Stimulated activated naive B cell treated with anti-CD40 and anti-IgM and Interleukin-4, amounts not matched to agents 10 μg/mL and 1 μg/mL and 100 μg/mL, for 72 hours (primary cell): Measurements from ENCODE around the gene ING1.
"Not testable (repeated sequence)": the region's sequence is repeated elsewhere in the genome, so short reads cannot be mapped to it uniquely, and the experiment has no call there.

Source experiments
- ATAC-seq, 2 donors: fragments of 150-1000 bp; cut with Tn5 transposase; replicated peaks; 2 replicates each; pipeline ENCODE4 v1.10.0; 2021; ENCODE audit warnings: moderate library complexity in 1 of 2
- DNase-seq: peaks from one replicate; pipeline ENCODE4 v3.0.0; 2021
- H3K27ac Mint-ChIP-seq: one replicate; pipeline ENCODE4 v1.8.0; 2022; ENCODE audit warnings: mild to moderate bottlenecking, mixed read lengths
- H3K27me3 Mint-ChIP-seq, 2 donors: one replicate each; pipeline ENCODE4 v1.8.0; 2022; ENCODE audit warnings: mixed read lengths in 2 of 2
- H3K36me3 Mint-ChIP-seq, 2 donors: one replicate each; pipeline ENCODE4 v1.8.0; 2022; ENCODE audit warnings: mixed read lengths in 2 of 2, mild to moderate bottlenecking in 1 of 2
- H3K4me1 Mint-ChIP-seq, 2 donors: one replicate each; pipeline ENCODE4 v1.8.0; 2022; ENCODE audit warnings: mixed read lengths in 2 of 2, mild to moderate bottlenecking in 1 of 2
- H3K4me3 Mint-ChIP-seq, 2 donors: one replicate each; pipeline ENCODE4 v1.8.0; 2022; ENCODE audit warnings: mild to moderate bottlenecking in 2 of 2, mixed read lengths in 2 of 2, moderate library complexity in 1 of 2
- H3K9me3 Mint-ChIP-seq, 2 donors: one replicate each; pipeline ENCODE4 v1.8.0; 2022; ENCODE audit warnings: mixed read lengths in 2 of 2, mild to moderate bottlenecking in 1 of 2

ING1 gene

GRCh38 chr13:110716247-110716515, 2.7 kb downstream of the ING1 start:
- peak overlapping the region; percentile 97 for H3K4me3 Mint-ChIP-seq
- peak overlapping the region; percentile 96 for H3K27ac Mint-ChIP-seq
- no peaks in the 10 kb centered on the region for H3K27me3 Mint-ChIP-seq
- no peaks in the 10 kb centered on the region for H3K9me3 Mint-ChIP-seq
- ATAC-seq (no peak), DNase-seq (peak; percentile 5)
- H3K36me3 Mint-ChIP-seq, result peaks cover 9 to 13% of the 10 kb centered on the region in 2 donors
- H3K4me1 Mint-ChIP-seq, result peaks cover 9 to 31% of the 10 kb centered on the region in 2 donors

- no peaks in the 10 kb centered on the region for H3K9me3 Mint-ChIP-seq
- H3K36me3 Mint-ChIP-seq, result peaks cover 12 to 13% of the 10 kb centered on the region in 2 donors
- no peak overlapping the region for H3K27ac Mint-ChIP-seq
These were observed 5.7 kb downstream of the ING1 start for GRCh38 chr13:110719036-110719710.

GRCh38 chr13:110722971-110723370, 9.5 kb downstream of the ING1 start:
- no peak for ATAC-seq
- no peak overlapping the region for H3K4me3 Mint-ChIP-seq
- peaks cover 8 to 20% of the 10 kb centered on the region in 2 donors for H3K4me1 Mint-ChIP-seq
- no peaks in the 10 kb centered on the region for H3K9me3 Mint-ChIP-seq
- peaks cover 10 to 13% of the 10 kb centered on the region in 2 donors for H3K36me3 Mint-ChIP-seq
- H3K27me3 Mint-ChIP-seq, result no peaks in the 10 kb centered on the region
- DNase-seq, result no peak
- peak overlapping the region; percentile 56 for H3K27ac Mint-ChIP-seq

More at GRCh38 chr13:110719036-110719710, 5.7 kb downstream of the ING1 start:
- ATAC-seq, result no peak
- Mint-ChIP-seq H3K27me3 (no peaks in the 10 kb centered on the region), H3K4me1 (peaks cover 7 to 19% of the 10 kb centered on the region in 2 donors), H3K4me3 (no peak overlapping the region)
- no peak for DNase-seq

- ATAC-seq, result no peak
- no peak for DNase-seq
- Mint-ChIP-seq H3K4me3 (no peak overlapping the region), H3K36me3 (peaks cover 10 to 13% of the 10 kb centered on the region in 2 donors), H3K9me3 (no peaks in the 10 kb centered on the region), H3K27ac (no peak overlapping the region), H3K27me3 (no peaks in the 10 kb centered on the region), H3K4me1 (peaks cover 8 to 19% of the 10 kb centered on the region in 2 donors)
These were observed 10.1 kb downstream of the ING1 start for GRCh38 chr13:110723598-110723997.

GRCh38 chr13:110726153-110726552, 12.7 kb downstream of the ING1 start:
- H3K27ac Mint-ChIP-seq, H3K9me3 Mint-ChIP-seq, H3K4me3 Mint-ChIP-seq, DNase-seq, H3K36me3 Mint-ChIP-seq, H3K27me3 Mint-ChIP-seq, ATAC-seq: not testable (repeated sequence)
- H3K4me1 Mint-ChIP-seq, result peaks cover 10 to 24% of the 10 kb centered on the region in 2 donors

GRCh38 chr13:110726726-110727125, 13.2 kb downstream of the ING1 start:
- Mint-ChIP-seq H3K9me3 (no peaks in the 10 kb centered on the region), H3K27me3 (no peaks in the 10 kb centered on the region), H3K4me3 (no peak overlapping the region), H3K36me3 (peaks cover 0 to 4% of the 10 kb centered on the region in 2 donors), H3K4me1 (peaks cover 9 to 24% of the 10 kb centered on the region in 2 donors), H3K27ac (peak overlapping the region; percentile 25)
- ATAC-seq (peak in 1 of 2 donors; percentile 53), DNase-seq (no peak)

- Mint-ChIP-seq H3K9me3 (peaks cover 3 to 4% of the 10 kb centered on the region in 2 donors), H3K27me3 (no peaks in the 10 kb centered on the region), H3K36me3 (peaks cover 2 to 4% of the 10 kb centered on the region in 2 donors), H3K4me1 (peaks cover 11 to 24% of the 10 kb centered on the region in 2 donors), H3K27ac (no peak overlapping the region), H3K4me3 (no peak overlapping the region)
- DNase-seq, result no peak
- no peak for ATAC-seq
These were observed 17.6 kb downstream of the ING1 start for GRCh38 chr13:110731072-110731471.

- H3K27ac Mint-ChIP-seq, result no peak overlapping the region
- no peak for DNase-seq
These were observed 21.1 kb downstream of the ING1 start for GRCh38 chr13:110734561-110734960.

GRCh38 chr13:110737555-110737954, 24.1 kb downstream of the ING1 start:
- Mint-ChIP-seq H3K4me3 (no peak overlapping the region), H3K9me3 (peaks cover 10 to 11% of the 10 kb centered on the region in 2 donors), H3K4me1 (peaks cover 6 to 9% of the 10 kb centered on the region in 2 donors), H3K27ac (no peak overlapping the region), H3K36me3 (peaks cover 5 to 17% of the 10 kb centered on the region in 2 donors), H3K27me3 (no peaks in the 10 kb centered on the region)
- DNase-seq (no peak), ATAC-seq (peak; percentile 48 to 69)

More at GRCh38 chr13:110734561-110734960, 21.1 kb downstream of the ING1 start:
- Mint-ChIP-seq H3K36me3 (peaks cover 5 to 17% of the 10 kb centered on the region in 2 donors), H3K4me3 (no peak overlapping the region), H3K27me3 (no peaks in the 10 kb centered on the region), H3K4me1 (peaks cover 9 to 16% of the 10 kb centered on the region in 2 donors), H3K9me3 (peaks cover 10 to 11% of the 10 kb centered on the region in 2 donors)
- ATAC-seq, result no peak

- Mint-ChIP-seq H3K4me1 (no peaks in the 10 kb centered on the region), H3K27me3 (no peaks in the 10 kb centered on the region), H3K4me3 (no peak overlapping the region), H3K27ac (no peak overlapping the region), H3K9me3 (peaks cover 13 to 14% of the 10 kb centered on the region in 2 donors), H3K36me3 (peaks cover 9 to 13% of the 10 kb centered on the region in 2 donors)
- DNase-seq (no peak), ATAC-seq (no peak)
These were observed 30.2 kb downstream of the ING1 start for GRCh38 chr13:110743687-110744086.

GRCh38 chr13:110746438-110746837, 32.9 kb downstream of the ING1 start:
- Mint-ChIP-seq H3K27ac (no peak overlapping the region), H3K27me3 (no peaks in the 10 kb centered on the region), H3K9me3 (peaks cover 15 to 17% of the 10 kb centered on the region in 2 donors), H3K4me1 (no peaks in the 10 kb centered on the region), H3K4me3 (no peak overlapping the region), H3K36me3 (peaks cover 14 to 22% of the 10 kb centered on the region in 2 donors)
- ATAC-seq, result no peak
- DNase-seq, result no peak

- peaks cover 11 to 13% of the 10 kb centered on the region in 2 donors for H3K9me3 Mint-ChIP-seq
- no peaks in the 10 kb centered on the region for H3K27me3 Mint-ChIP-seq
- H3K36me3 Mint-ChIP-seq, result peaks cover 14 to 28% of the 10 kb centered on the region in 2 donors
- H3K4me3 Mint-ChIP-seq, result no peak overlapping the region
- DNase-seq (no peak), ATAC-seq (no peak)
- H3K27ac Mint-ChIP-seq, result no peak overlapping the region
- H3K4me1 Mint-ChIP-seq, result no peaks in the 10 kb centered on the region
These were observed 34.8 kb downstream of the ING1 start for GRCh38 chr13:110748271-110748670.

GRCh38 chr13:110756219-110756631, 42.7 kb downstream of the ING1 start:
- no peak for ATAC-seq
- H3K4me1 Mint-ChIP-seq, result no peaks in the 10 kb centered on the region
- no peak overlapping the region for H3K4me3 Mint-ChIP-seq
- H3K27me3 Mint-ChIP-seq, result peaks cover 0 to 7% of the 10 kb centered on the region in 2 donors
- no peak for DNase-seq
- H3K36me3 Mint-ChIP-seq, result peaks cover 1 to 15% of the 10 kb centered on the region in 2 donors
- H3K27ac Mint-ChIP-seq, result no peak overlapping the region
- peaks cover 0 to 2% of the 10 kb centered on the region in 2 donors for H3K9me3 Mint-ChIP-seq

- Mint-ChIP-seq H3K4me1 (no peaks in the 10 kb centered on the region), H3K36me3 (peaks cover 0 to 7% of the 10 kb centered on the region in 2 donors), H3K27me3 (peaks cover 0 to 7% of the 10 kb centered on the region in 2 donors), H3K9me3 (peaks cover 0 to 2% of the 10 kb centered on the region in 2 donors), H3K4me3 (no peak overlapping the region), H3K27ac (no peak overlapping the region)
- ATAC-seq (no peak), DNase-seq (no peak)
These were observed 43.8 kb downstream of the ING1 start for GRCh38 chr13:110757296-110757695.

GRCh38 chr13:110758195-110758805, 44.8 kb downstream of the ING1 start:
- H3K27me3 Mint-ChIP-seq, result peaks cover 1 to 7% of the 10 kb centered on the region in 2 donors
- H3K27ac Mint-ChIP-seq, result no peak overlapping the region
- H3K4me3 Mint-ChIP-seq, result no peak overlapping the region
- H3K4me1 Mint-ChIP-seq, result no peaks in the 10 kb centered on the region
- DNase-seq (no peak), ATAC-seq (no peak)
- peaks cover 0 to 4% of the 10 kb centered on the region in 2 donors for H3K36me3 Mint-ChIP-seq
- H3K9me3 Mint-ChIP-seq, result peaks cover 0 to 3% of the 10 kb centered on the region in 2 donors
